ENCODE results near the gene RAB15. TPM values are rescaled to one million over a fixed set of nuclear protein-coding genes. Genes with fewer than 3 reads are reported as not detected.

Gene RAB15
- total and polyA plus RNA-seq, 2 donors from 2014 or later: 18.3 to 21.7 TPM

GRCh38 chr14:64958201-64958600, 13.9 kb downstream of the RAB15 start:
- DNase-seq (no peak), FAIRE-seq (no peak)
- intact Hi-C loops (cut with DNase I): no loop called here
- peaks cover 0 to 26% (median 0%) of the 10 kb centered on the region in 3 donors for H3K4me1 ChIP-seq (ENCODE audit: control insufficient read depth in 2 of 3, insufficient read depth in 2 of 3, low read depth in 1 of 3, low read length in 3 of 3)
- H3K9me3 ChIP-seq (ENCODE audit: control insufficient read depth in 2 of 3, insufficient read depth in 1 of 3, low read length in 3 of 3): no peaks in the 10 kb centered on the region
- TF ChIP-seq, protein P1, sequence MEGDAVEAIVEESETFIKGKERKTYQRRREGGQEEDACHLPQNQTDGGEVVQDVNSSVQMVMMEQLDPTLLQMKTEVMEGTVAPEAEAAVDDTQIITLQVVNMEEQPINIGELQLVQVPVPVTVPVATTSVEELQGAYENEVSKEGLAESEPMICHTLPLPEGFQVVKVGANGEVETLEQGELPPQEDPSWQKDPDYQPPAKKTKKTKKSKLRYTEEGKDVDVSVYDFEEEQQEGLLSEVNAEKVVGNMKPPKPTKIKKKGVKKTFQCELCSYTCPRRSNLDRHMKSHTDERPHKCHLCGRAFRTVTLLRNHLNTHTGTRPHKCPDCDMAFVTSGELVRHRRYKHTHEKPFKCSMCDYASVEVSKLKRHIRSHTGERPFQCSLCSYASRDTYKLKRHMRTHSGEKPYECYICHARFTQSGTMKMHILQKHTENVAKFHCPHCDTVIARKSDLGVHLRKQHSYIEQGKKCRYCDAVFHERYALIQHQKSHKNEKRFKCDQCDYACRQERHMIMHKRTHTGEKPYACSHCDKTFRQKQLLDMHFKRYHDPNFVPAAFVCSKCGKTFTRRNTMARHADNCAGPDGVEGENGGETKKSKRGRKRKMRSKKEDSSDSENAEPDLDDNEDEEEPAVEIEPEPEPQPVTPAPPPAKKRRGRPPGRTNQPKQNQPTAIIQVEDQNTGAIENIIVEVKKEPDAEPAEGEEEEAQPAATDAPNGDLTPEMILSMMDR (IDR thresholded peaks at IDR 0.05; ENCODE audit: borderline replicate concordance, extremely low read depth, insufficient read depth): no peak
- H3K4me3 ChIP-seq (ENCODE audit: low read length in 3 of 3): no peak overlapping the region
- H3K9ac ChIP-seq (ENCODE audit: low read length in 3 of 3): no peak overlapping the region
- no peaks in the 10 kb centered on the region for H3K27me3 ChIP-seq (ENCODE audit: control insufficient read depth, insufficient read depth, low read length)
- H3K27ac ChIP-seq (ENCODE audit: low read depth in 2 of 2, low read length in 2 of 2): peak overlapping the region; percentile 2 to 60
- no peaks in the 10 kb centered on the region for H3K36me3 ChIP-seq (ENCODE audit: control insufficient read depth in 2 of 3, insufficient read depth in 3 of 3, low read length in 3 of 3)

DNA sequence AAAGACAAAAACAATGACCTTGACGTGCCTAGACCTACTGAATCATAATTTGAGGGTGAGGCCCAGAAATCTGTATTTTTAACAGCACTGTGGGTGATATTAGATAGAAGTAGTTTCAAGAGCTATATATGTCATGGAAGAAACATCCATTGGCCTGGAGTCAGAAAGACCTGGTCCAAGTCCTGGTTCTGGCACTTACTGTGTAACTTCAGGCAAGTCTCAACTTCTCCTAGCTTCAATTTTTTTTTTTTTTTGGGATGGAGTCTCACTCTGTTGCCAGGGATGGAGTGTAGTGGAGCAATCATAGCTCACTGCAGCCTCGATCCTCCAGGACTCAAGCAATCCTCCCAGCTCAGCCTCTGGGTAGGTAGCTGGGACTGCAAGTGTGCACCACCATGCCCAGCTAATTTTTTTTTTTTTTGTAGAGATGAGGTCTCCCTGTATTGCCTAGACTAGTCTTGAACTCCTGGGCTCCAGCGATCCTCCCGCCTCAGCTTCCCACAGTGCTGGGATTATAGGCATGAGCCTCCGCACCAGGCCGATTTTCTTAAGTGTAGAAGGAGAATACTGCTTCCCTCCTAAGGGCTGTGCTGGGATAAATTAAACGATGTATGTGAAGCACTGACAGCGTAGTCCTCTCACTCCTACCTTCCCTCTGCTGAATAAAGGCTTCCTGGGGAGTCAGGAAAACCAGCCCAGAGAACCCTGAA, 15.3 kb downstream of the RAB15 start:
- no peak for FAIRE-seq
- H3K27ac ChIP-seq (ENCODE audit: low read depth in 2 of 2, low read length in 2 of 2): no peak overlapping the region

GRCh38 chr14:64955297-64955696, 16.8 kb downstream of the RAB15 start:
- intact Hi-C loops (cut with DNase I): no loop called here
- DNase-seq (peak in 2 of 5 donors; percentile 24 to 28), FAIRE-seq (no peak)
- peaks cover 0 to 20% (median 0%) of the 10 kb centered on the region in 3 donors for H3K4me1 ChIP-seq (ENCODE audit: control insufficient read depth in 2 of 3, insufficient read depth in 2 of 3, low read depth in 1 of 3, low read length in 3 of 3)
- H3K27ac ChIP-seq (ENCODE audit: low read depth in 2 of 2, low read length in 2 of 2): peak overlapping the region in 1 of 2 donors; percentile 14
- TF ChIP-seq, protein P1 (IDR thresholded peaks at IDR 0.05; ENCODE audit: borderline replicate concordance, extremely low read depth, insufficient read depth): no peak
- H3K9ac ChIP-seq (ENCODE audit: low read length in 3 of 3): no peak overlapping the region
- H3K36me3 ChIP-seq (ENCODE audit: control insufficient read depth in 2 of 3, insufficient read depth in 3 of 3, low read length in 3 of 3): peaks cover 0 to 5% (median 0%) of the 10 kb centered on the region in 3 donors
- H3K27me3 ChIP-seq (ENCODE audit: control insufficient read depth, insufficient read depth, low read length): no peaks in the 10 kb centered on the region
- H3K9me3 ChIP-seq (ENCODE audit: control insufficient read depth in 2 of 3, insufficient read depth in 1 of 3, low read length in 3 of 3): no peaks in the 10 kb centered on the region
- no peak overlapping the region for H3K4me3 ChIP-seq (ENCODE audit: low read length in 3 of 3)

More for the DNA sequence above, 15.3 kb downstream of the RAB15 start:
- no peaks in the 10 kb centered on the region for H3K27me3 ChIP-seq (ENCODE audit: control insufficient read depth, insufficient read depth, low read length)
- H3K4me1 ChIP-seq (ENCODE audit: control insufficient read depth in 2 of 3, insufficient read depth in 2 of 3, low read depth in 1 of 3, low read length in 3 of 3): peaks cover 0 to 29% (median 0%) of the 10 kb centered on the region in 3 donors
- no peak overlapping the region for H3K9ac ChIP-seq (ENCODE audit: low read length in 3 of 3)
- H3K36me3 ChIP-seq (ENCODE audit: control insufficient read depth in 2 of 3, insufficient read depth in 3 of 3, low read length in 3 of 3): no peaks in the 10 kb centered on the region
- no peaks in the 10 kb centered on the region for H3K9me3 ChIP-seq (ENCODE audit: control insufficient read depth in 2 of 3, insufficient read depth in 1 of 3, low read length in 3 of 3)
- no peak overlapping the region for H3K4me3 ChIP-seq (ENCODE audit: low read length in 3 of 3)
- TF ChIP-seq, protein P1 (IDR thresholded peaks at IDR 0.05; ENCODE audit: borderline replicate concordance, extremely low read depth, insufficient read depth): no peak
- peak in 2 of 5 donors; percentile 4 to 39 for DNase-seq
- intact Hi-C loops (cut with DNase I): no loop called here

Measured in kidney (tissue), 14 donors.